Breast epithelium (tissue), 4 donors: ENCODE results near the gene PRRT1B. TPM values are rescaled to one million over a fixed set of nuclear protein-coding genes. Genes with fewer than 3 reads are reported as not detected.

ENCODE experiments used
- DNase-seq, 2 donors: peaks; one replicate each; pipeline ENCODE4 v3.0.0-alpha.2; 2019; ENCODE audit warnings: low spot score in 2 of 2
- H3K27ac ChIP-seq, 2 donors: fragments of 200-600 bp; sonication (generic) in 1 of 2; one replicate each; pipeline ENCODE4 v1.5.1; 2016 to 2019; ENCODE audit warnings: mild to moderate bottlenecking in 1 of 2
- H3K27me3 ChIP-seq, 2 donors: fragments of 200-600 bp; sonication (generic) in 1 of 2; one replicate each; pipeline versions ENCODE4 v1.5.1 to v1.6.0; 2017 to 2019; ENCODE audit warnings: control low read depth in 1 of 2, mild to moderate bottlenecking in 1 of 2
- H3K36me3 ChIP-seq: fragments of 200-600 bp; one replicate; pipeline ENCODE4 v1.5.1; 2019
- H3K4me1 ChIP-seq, 2 donors: fragments of 200-600 bp; sonication (generic); one replicate each; pipeline ENCODE4 v1.5.1; 2016 to 2019; ENCODE audit warnings: control low read depth in 1 of 2
- H3K4me3 ChIP-seq, 3 donors: fragments of 200-600 bp; sonication (generic); 1 replicate in 2 of 3; 2 replicates in 1 of 3; pipeline ENCODE4 v1.5.1; 2016 to 2019; ENCODE audit warnings: mild to moderate bottlenecking in 3 of 3, moderate library complexity in 2 of 3
- H3K9me3 ChIP-seq, 2 donors: fragments of 200-600 bp; sonication (generic) in 1 of 2; one replicate each; pipeline ENCODE4 v1.5.1; 2016 to 2019; ENCODE audit warnings: control low read depth in 1 of 2
- CTCF ChIP-seq, 3 donors: fragments of 450-650 bp; IDR thresholded peaks; one replicate each; pipeline ENCODE4 v1.5.1; 2016 to 2017; ENCODE audit warnings: antibody characterized with exemption in 3 of 3, mild to moderate bottlenecking in 3 of 3, moderate library complexity in 3 of 3
- POLR2A ChIP-seq: fragments of 450-650 bp; IDR thresholded peaks from one replicate; pipeline ENCODE4 v1.6.1; 2016; ENCODE audit warnings: antibody characterized with exemption, mild to moderate bottlenecking, moderate library complexity
- POLR2AphosphoS5 ChIP-seq, 3 donors: sonication (generic); formaldehyde crosslinking; IDR thresholded peaks; one replicate each; pipeline ENCODE4 v1.6.1; 2017; ENCODE audit warnings: antibody characterized with exemption in 3 of 3
- intact Hi-C: fragments of 100-400 bp; cut with DNase I; formaldehyde crosslinking; loops from one replicate; pipeline ENCODE4 v1.15.1; 2023; ENCODE audit warnings: low total_unique reads
- total RNA-seq, 3 donors: library from RNA; depleted of rRNA; stranded (reverse); fragments of >200 nt; gene quantifications; one replicate each; pipeline ENCODE4 v1.1.0, GENCODE V29; 2016

The PRRT1B gene
- total RNA-seq, 3 donors from 2014 or later = 0.33 TPM; not detected in 2

DNA sequence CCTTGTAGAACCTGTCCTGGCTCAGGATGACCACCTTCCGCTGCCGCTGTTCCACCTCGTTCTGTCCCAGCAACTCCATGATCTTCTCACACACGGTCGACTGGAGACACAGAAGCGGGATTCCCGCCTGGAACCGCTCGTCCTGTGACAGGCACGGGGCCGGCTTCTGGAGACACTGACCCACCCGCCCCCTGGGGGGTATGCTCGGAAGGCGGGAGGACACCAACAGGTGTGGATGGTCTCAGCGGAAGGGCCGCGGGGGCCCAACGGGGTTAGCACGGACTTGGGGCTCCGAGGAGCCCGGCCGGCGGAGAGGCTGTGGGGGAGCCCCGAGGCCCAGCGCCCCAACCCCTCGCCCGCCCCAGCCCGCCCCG lies 14.8 kb upstream of the PRRT1B start:
- intact Hi-C loops = no loop called here
- Histone ChIP-seq H3K4me1 (peaks cover 9 to 10% of the 10 kb centered on the region in 2 donors), H3K36me3 (no peaks in the 10 kb centered on the region), H3K9me3 (no peaks in the 10 kb centered on the region), H3K27ac (peak overlapping the region; percentile 63 to 73), H3K27me3 (no peaks in the 10 kb centered on the region), H3K4me3 (peak overlapping the region; percentile 96 to 100 (median 99))
- peak in 1 of 2 donors; percentile 41 for DNase-seq
- no peak for TF ChIP-seq POLR2A
- TF ChIP-seq CTCF (IDR thresholded peaks at IDR 0.05) = no peak
- TF ChIP-seq POLR2AphosphoS5 (IDR thresholded peaks at IDR 0.05) = no peak

DNA sequence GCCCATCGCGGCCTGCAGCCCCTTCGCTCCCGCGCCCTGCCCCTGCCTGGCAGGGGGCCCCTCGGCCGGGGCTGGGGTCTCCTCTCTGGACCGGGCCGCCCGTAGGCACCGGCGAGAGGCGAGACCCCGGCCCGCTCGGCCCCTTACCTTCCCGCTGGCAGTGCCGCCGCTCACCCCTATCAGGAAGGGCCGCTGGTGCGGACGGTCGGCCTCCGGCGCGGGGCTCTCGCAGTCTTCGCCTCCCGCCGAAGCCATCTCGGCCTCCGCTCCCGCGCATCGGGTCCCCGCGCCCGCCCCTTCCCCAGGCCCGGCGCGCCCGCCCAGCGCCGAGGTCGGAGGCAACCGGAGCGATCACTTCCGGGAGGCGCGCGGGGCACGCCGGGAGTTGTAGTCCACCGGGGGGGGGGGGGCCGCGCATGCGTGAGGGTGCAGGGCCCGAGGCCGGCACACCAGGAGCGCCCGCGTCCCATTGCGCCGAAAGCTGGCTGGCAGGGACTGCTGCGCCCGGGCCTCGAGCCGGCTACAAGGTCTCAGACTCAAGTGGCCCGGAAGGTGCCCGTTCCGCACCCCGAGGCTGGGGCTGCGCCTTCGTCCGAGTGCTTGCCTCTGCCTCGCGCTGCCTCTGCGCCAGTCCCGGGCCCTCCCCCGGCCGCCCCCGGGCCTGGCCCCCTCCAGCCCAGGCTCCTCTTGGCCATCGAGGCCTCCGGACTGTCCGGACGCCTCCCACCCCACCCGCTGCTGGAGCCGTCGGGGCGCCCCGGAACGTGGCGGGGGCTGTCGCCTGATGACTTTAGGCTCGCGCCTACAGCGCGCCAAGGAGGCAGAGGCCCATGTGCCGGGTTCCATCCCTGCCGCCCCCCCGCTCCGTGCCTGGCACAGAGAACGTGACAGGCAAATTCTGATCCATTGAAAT lies 14.1 kb upstream of the PRRT1B start, which contains the start of gene UCK1:
Gene UCK1 (minus strand): TSS at position 344 of the 913 bp plus-strand sequence. CDS start 89 bp downstream, at position 255.
- Histone ChIP-seq H3K27me3 (no peaks in the 10 kb centered on the region), H3K4me1 (peaks cover 9 to 10% of the 10 kb centered on the region in 2 donors), H3K27ac (peak within 1 kb of the TSS; percentile 63 to 73), H3K4me3 (peak within 1 kb of the TSS; percentile 96 to 100 (median 99)), H3K9me3 (no peaks in the 10 kb centered on the region), H3K36me3 (no peaks in the 10 kb centered on the region)
- intact Hi-C loops = no loop called here
- DNase-seq = peak; percentile 45 to 65
- peak; percentile 18 to 50 (median 32) for TF ChIP-seq POLR2AphosphoS5 (IDR thresholded peaks at IDR 0.05)
- peak; percentile 30 for TF ChIP-seq POLR2A
- TF ChIP-seq CTCF (IDR thresholded peaks at IDR 0.05) = no peak

- intact Hi-C loops = no loop called here
- TF ChIP-seq CTCF (IDR thresholded peaks at IDR 0.05) = no peak
These were observed 10.5 kb upstream of the PRRT1B start for GRCh38 chr9:131534721-131535237.

GRCh38 chr9:131537946-131538345 lies 7.4 kb upstream of the PRRT1B start:
- DNase-seq = no peak
- TF ChIP-seq CTCF (IDR thresholded peaks at IDR 0.05) (no peak), POLR2AphosphoS5 (IDR thresholded peaks at IDR 0.05) (no peak), POLR2A (no peak)
- Histone ChIP-seq H3K4me1 (no peaks in the 10 kb centered on the region), H3K27me3 (no peaks in the 10 kb centered on the region), H3K27ac (no peak overlapping the region), H3K9me3 (peaks cover 7 to 11% of the 10 kb centered on the region in 2 donors), H3K4me3 (no peak overlapping the region), H3K36me3 (no peaks in the 10 kb centered on the region)
- intact Hi-C loops = no loop called here

More at GRCh38 chr9:131534721-131535237, 10.5 kb upstream of the PRRT1B start:
- DNase-seq = no peak
- no peaks in the 10 kb centered on the region for H3K9me3 ChIP-seq
- peaks cover 6 to 7% of the 10 kb centered on the region in 2 donors for H3K4me1 ChIP-seq
- H3K27ac ChIP-seq = no peak overlapping the region
- H3K4me3 ChIP-seq = no peak overlapping the region
- no peaks in the 10 kb centered on the region for H3K27me3 ChIP-seq
- no peaks in the 10 kb centered on the region for H3K36me3 ChIP-seq
